SHP77 treated with DMSO at 0.1 percent for 48 hours (cell line): ENCODE data around the gene FAM25G.

Experiments
- DNase-seq: peaks from one replicate; lab custom pipeline; 2025; lab: John Stamatoyannopoulos, UW

FAM25G gene

DNA sequence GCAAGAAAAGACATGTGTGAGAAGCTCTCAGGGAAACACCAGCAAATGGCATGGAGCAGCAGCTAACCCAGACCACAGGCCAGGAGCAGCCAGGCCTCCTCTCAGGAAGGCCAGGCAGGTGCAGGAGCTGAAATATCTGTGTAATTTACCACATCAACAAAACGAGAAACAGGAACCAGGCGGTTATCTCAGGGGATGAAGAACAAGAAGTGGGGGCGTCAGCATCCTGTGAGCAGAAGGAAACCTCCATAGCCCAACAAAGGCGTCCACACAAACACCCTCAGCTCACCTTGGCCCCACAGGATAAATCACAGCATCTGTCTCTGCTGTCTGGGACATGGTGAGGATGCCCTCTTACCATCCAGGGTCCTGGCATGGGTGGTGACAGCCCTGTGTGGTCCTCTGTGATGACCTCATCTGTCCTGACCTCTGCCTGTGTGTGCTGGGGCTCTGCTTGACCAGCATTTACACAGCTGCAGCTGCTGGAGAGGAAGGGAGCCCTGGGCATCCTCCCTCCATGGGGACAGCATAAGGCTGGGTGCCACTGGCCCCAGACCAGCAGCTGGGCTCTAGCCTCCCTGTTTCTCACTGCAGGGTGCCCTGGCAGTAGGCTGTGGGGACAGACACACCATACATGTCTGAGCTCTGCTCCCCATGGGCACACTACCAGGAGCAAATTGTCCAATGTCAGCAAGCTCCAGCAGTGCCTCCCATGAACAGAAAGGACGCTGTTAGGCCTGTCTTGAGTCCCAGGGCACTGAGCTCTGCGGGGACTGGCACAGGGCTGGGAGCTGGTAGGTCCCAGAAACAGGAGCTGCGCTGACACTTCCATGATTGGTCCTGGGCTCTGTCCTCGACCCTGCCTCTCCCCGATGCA lies 42.2 kb downstream of the FAM25G start:
- DNase-seq, result no peak

GRCh38 chr10:47447705-47448104 lies 43.8 kb downstream of the FAM25G start:
- no peak for DNase-seq

DNA sequence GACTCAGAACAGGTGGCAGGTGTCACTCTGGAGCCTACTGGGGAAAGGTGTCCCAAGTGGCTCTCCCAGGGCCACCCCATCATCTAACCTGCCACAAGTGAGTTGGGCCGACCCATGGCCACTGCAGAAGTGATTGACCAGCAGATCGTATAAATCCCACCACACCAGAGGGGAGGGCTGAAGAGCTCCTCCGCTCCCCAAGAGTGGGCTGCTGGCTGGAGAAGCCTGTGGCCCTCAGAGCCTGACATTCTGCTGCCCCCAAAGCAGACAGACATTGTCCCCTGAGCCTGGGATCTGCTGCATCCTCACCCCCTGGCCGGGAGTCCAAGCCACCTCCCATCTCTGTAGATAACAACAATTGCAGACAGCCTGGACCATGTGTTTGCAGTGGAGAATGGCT lies 44.3 kb downstream of the FAM25G start:
- DNase-seq, result no peak

GRCh38 chr10:47445720-47446119 lies 45.8 kb downstream of the FAM25G start:
- no peak for DNase-seq

- DNase-seq, result no peak
Observed at GRCh38 chr10:47444047-47444446, 47.5 kb downstream of the FAM25G start.

DNA sequence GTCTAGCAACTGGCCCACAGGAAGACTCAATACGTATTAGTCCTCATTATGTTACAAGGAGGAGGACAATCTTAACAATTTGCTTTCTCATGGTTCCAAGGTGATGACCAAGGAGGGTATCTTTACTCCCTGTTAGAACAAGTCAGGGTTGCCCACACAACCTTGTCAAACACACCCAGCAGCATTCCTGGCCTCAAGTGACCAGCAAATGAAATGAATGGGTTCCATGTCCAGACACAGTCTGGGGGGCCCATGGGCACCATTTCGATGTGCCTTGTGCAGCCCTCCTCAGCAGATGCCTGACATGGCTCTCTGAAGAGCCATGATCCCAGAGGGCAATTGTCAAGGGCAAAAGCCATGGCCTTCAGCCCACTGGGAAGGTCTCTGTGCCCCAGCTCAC lies 48.4 kb downstream of the FAM25G start:
- DNase-seq, result no peak

- no peak for DNase-seq
Observed at GRCh38 chr10:47442351-47442750, 49.1 kb downstream of the FAM25G start.

DNA sequence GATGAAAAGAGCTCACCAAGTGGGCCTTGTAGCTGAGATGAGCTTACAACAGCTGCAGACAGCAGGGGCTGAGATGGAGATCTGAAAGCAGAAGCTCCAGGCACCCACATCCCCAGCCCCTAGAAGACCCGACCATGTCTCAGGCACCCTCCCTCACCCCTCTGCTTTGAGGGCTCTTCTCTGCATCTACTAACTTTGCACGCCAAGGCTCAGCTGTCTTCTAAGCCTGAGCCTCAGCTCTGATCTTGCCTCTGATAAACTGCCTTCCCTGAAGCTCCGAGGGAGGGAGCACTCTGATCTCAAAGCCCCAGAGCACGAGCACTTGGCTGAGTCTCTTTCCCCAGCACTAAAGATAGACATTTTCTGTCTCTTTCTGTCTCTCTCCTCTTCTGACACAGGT lies 49.6 kb downstream of the FAM25G start:
- DNase-seq, result no peak

- no peak for DNase-seq
Observed at GRCh38 chr10:47440207-47440606, 51.3 kb downstream of the FAM25G start.

DNA sequence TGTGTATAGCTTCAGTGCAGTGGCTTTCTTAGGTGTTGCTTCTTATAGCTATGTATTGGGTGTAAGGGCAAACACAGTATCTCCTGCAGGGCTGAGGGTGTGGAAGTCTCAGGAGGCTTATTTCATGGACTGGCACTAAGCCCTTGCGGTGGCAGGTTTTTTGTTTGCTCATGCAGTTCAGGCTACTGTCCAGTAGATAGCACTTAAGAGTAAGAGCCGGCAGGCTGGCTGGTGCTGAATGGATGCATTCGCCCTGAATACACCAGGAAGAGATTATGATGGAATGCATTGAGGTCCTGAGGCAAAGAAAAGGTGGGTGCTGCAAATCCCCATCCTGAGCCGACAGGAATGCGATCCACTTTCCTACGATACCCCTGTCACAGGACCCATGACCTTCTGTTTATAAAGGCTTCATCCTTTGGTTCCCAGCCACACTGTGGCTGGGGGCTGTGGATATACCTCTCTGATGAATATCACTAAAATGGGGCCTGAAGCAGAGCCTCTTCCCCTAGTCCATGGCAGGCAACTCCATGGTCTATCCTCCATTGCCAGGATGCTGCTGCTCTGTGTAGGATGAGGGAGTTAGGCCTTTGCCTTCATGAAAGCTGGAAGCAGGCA lies 52.5 kb downstream of the FAM25G start:
- DNase-seq, result no peak
